Hepatocyte (in vitro differentiated cells): ENCODE data around the gene SLC16A5.

ENCODE experiments used
- EZH2 ChIP-seq: fragments of 200-600 bp; sonication (generic); IDR thresholded peaks from 2 replicates; pipeline ENCODE4 v1.6.1; 2016; ENCODE audit warnings: antibody characterized with exemption, mild to moderate bottlenecking, borderline replicate concordance
- EZH2phosphoT487 ChIP-seq: fragments of 200-600 bp; sonication (generic); IDR thresholded peaks from one replicate; pipeline ENCODE4 v1.6.1; 2018; ENCODE audit warnings: antibody characterized with exemption, mild to moderate bottlenecking, low read depth, moderate library complexity; ENCODE audit not compliant: unreplicated experiment, severe bottlenecking
- TF ChIP-seq, protein P1 (sequence below): fragments of 200-600 bp; sonication (generic); IDR thresholded peaks from 2 replicates; pipeline ENCODE4 v1.5.1; 2016; ENCODE audit warnings: antibody characterized with exemption, mild to moderate bottlenecking; ENCODE audit not compliant: poor library complexity

DNA sequence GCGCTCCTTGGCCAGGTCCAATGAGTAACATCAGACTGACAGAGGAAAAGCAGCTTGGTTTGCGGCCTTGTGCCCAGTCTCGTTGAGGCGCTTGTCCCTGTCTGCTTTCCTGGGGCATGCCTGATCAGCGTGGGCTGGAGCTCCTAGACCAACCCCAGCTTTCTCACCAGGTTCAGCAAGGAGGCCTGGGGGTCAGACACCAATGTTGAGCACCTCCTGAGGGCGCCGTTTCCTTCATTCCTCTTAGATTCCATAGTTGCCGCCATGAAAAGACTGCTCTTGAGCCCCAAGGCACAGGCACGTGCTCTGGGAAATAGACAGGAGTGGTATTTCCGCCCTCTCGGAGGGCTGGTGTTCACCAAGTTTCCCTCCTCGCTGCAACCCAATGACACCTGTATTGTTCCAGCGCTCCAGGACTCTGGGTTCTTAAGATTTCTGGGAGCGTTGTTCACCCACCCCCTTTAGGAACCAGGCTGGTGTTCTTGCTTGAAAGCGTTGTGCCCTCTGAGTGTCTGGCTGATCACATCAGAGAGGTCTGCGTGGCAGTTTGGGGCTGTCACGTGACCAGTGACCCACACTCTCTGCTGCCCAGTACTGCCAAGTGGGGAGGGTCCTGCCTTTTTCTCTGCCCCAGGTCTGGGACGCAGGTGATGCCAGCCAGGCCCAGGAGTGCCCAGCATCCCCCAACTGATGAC is 22.7 kb upstream of the SLC16A5 start:
- TF ChIP-seq EZH2: no peak
- TF ChIP-seq, protein P1, sequence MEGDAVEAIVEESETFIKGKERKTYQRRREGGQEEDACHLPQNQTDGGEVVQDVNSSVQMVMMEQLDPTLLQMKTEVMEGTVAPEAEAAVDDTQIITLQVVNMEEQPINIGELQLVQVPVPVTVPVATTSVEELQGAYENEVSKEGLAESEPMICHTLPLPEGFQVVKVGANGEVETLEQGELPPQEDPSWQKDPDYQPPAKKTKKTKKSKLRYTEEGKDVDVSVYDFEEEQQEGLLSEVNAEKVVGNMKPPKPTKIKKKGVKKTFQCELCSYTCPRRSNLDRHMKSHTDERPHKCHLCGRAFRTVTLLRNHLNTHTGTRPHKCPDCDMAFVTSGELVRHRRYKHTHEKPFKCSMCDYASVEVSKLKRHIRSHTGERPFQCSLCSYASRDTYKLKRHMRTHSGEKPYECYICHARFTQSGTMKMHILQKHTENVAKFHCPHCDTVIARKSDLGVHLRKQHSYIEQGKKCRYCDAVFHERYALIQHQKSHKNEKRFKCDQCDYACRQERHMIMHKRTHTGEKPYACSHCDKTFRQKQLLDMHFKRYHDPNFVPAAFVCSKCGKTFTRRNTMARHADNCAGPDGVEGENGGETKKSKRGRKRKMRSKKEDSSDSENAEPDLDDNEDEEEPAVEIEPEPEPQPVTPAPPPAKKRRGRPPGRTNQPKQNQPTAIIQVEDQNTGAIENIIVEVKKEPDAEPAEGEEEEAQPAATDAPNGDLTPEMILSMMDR: no peak
- no peak for TF ChIP-seq EZH2phosphoT487
